GM18868 (cell line): ENCODE data around the gene MUCL3.
"Not testable (repeated sequence)": the region's sequence is repeated elsewhere in the genome, so short reads cannot be mapped to it uniquely, and the experiment has no call there.

ENCODE experiments used
- ATAC-seq: cut with Tn5 transposase; IDR thresholded peaks from one replicate; pipeline ENCODE4 v1.9.1; 2021; ENCODE audit warnings: mild to moderate bottlenecking, moderate library complexity; ENCODE audit not compliant: unreplicated experiment

Gene MUCL3

DNA sequence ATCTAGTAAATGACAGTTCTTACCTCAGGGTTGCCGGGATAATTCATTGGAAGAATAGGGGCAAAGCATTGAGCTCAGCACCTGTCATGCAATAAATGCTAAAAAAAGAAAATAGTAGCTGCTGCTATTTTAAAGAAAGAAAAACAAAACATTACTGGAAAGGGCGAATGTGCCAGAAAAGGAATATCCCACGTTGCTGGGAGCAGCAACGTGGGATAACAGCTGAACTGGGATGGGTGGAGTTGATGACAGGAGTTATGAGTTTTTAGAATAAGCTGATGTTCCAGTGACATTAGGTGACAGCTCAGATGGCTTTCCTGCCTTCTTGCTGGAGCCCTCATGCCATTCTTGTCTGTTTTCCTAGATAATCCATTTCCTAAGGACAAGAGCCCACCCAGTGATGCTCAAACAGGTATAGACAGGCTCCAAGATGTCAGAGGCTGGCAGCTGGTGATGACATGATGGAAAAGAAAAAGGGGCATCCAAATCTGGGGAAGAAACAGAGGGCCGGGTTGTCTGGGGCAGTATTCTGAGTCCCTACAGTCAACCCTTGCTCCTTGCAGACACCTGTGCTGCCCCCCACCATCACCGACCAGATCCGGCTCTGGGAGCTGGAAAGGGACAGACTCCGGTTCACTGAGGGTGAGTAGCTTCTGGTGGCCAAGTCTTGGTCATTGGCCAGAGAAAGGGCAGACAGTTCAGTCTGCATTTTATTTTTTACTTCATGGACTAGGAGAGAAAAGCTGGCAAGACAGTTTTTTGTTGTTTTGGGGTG, 27.8 kb upstream of the MUCL3 start:
- ATAC-seq, result no peak

DNA sequence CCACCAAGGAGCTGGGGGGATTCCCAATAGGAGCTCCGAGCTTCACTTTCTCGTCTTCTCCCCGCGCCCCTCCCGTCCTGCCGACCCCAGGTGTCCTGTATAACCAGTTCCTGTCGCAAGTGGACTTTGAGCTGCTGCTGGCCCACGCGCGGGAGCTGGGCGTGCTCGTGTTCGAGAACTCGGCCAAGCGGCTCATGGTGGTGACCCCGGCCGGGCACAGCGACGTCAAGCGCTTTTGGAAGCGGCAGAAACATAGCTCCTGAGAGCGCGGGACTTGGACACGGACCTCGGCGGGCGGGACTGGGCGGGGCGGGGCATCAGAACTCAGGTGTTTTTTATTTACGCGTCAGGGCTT, 27.1 kb upstream of the MUCL3 start:
- ATAC-seq, result no peak

DNA sequence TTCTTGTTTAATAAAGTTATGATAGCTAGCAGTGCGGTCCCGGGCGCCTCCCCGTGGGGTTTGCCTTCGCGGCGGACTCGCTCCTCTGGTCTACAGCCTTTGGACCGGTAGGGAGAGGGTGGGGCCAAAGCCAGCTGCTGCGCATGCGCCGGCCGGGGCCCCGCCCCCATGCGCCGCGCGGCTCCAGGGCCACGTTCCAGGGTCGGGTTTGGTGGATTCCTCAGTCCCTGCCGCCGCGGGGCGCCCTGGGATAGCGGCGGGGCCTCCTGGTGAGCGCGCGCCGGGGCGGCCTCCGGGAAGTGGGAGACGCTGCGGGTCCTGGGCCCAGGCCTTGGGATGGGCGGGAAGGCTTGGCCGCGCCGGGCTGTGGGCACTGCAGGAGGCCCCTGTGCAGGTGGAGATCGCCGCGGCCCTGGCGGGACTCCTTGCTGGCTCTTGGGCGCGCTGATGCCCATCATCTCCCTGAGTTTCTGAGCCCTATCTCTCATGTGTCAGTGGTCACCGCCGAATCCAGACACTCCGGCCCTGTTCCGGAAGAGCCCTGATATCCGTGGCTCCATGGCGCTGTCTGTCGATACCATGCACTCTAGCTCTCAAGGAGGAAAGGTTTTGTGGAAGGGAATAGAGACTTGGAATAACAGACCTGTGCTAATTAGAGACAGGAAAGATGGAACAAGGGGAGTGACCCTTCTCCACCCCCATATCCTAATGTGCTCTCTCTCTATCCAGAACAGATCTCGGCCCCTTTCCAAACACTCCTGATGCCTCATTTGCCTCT, 26.5 kb upstream of the MUCL3 start, which contains the start of gene VARS2:
Gene VARS2, plus strand, starts transcription at position 163 of the 778 bp plus-strand sequence. Its CDS starts 599 bp downstream, at position 762.
- peak; percentile 73 for ATAC-seq

DNA sequence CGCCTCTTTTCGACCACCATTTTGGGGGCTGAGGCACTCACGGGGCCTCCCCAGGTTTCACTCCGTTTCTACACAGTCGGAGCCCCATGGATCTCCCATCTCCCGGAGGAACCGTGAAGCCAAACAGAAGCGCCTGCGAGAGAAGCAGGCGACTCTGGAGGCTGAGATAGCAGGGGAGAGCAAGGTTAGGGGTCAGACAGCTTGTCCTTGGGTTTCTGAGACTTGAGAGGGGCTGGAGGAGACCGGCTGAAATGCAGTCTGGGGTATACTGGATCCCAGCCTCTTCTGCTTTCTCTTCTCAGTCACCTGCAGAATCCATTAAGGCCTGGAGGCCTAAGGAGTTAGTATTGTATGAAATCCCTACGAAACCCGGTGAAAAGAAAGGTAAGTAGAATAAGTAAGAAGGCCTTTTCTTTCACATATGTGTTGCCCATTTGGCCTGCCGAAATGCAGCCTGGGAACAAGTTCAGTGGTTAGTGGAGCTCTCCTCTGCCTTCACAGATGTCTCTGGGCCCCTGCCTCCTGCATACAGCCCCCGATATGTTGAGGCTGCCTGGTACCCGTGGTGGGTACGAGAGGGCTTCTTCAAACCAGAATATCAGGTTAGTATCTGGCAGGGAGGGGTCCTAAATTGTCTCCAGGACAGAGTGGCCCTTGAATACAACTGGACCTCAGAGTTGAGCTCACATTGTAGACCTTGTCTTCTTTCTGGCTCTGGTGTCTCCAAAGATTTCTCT, 25.8 kb upstream of the MUCL3 start:
- ATAC-seq, result no peak

DNA sequence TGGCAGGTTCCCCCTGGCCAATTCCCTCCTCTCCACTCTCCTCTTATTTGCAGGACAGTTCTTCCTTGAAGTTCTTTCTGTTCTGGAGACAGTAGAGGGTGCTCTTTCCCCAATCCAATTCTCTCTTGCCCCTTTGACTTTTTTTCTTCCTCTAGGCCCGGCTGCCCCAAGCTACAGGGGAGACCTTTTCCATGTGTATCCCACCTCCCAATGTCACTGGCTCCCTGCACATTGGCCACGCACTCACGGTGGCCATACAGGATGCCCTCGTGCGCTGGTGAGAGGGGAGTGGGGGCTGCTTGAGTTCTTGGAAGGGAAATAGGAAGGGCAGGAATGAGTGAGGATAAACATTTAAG, 25.2 kb upstream of the MUCL3 start:
- ATAC-seq, result no peak

DNA sequence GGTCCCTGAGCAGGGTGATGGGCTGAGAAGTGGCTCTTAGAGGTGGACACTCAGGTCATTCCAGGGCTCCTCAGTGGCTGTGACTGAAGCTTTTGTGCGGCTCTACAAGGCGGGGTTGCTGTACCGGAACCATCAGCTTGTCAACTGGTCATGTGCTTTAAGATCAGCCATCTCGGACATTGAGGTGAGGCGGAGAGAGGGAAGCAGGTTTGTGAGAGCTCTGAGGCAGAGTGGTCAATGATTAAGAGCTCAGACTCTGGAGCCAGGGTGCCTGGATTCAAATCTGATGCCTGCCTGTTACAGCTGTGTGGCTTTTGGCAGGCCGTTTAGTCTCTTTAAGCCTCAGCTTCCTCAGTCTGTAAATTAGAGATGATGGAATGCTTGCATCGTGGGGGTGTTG, 23.7 kb upstream of the MUCL3 start:
- no peak for ATAC-seq

DNA sequence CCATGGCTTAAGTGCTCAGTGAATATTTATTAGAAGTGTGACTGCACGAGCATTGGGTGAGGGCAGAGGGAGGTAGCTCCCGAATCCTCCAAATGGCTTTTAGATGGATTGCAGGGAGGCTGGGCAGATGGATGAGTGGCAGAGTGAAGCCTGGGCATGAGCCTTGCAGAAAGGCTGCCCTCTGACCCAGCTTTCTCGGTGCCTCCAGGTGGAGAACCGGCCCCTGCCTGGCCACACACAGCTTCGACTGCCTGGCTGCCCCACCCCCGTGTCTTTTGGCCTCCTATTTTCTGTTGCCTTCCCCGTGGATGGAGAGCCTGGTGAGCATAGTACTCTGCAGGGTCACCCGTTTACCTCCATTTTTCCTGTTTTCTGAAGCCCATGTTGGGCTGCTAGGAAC, 23.3 kb upstream of the MUCL3 start:
- ATAC-seq, result no peak

DNA sequence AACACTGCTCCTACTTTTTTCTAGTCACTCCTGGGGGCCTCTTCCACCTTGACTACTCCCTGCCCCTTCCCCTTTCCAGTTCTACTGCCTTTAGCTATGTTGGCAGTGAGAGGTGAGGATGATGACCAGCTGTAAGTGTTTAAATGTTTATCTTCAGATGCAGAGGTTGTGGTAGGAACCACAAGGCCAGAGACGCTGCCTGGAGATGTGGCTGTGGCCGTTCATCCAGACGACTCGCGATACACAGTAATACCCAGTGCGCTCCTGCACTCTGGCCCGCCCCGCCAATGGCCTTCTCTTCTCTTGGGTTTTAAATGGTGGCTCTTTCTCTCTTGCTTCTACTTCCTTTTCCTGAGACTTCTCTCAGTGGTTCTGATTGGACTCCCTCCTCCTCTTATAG, 22.1 kb upstream of the MUCL3 start:
- no peak for ATAC-seq

DNA sequence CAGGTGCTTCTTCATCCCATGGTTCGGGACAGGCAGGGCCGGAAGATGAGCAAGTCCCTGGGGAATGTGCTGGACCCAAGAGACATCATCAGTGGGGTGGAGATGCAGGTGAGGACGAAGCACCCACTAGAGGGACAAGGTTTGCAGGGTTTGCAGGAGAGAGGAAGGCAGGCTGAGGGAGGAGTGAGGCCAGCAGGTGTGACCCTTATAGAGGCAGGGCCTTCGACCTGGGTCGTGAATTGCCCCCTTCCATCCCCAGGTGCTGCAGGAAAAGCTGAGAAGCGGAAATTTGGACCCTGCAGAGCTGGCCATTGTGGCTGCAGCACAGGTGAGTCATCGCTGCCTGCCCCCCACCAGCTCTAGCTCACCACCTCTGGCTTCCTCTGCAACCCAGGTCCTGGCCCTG, 18.3 kb upstream of the MUCL3 start:
- no peak for ATAC-seq

DNA sequence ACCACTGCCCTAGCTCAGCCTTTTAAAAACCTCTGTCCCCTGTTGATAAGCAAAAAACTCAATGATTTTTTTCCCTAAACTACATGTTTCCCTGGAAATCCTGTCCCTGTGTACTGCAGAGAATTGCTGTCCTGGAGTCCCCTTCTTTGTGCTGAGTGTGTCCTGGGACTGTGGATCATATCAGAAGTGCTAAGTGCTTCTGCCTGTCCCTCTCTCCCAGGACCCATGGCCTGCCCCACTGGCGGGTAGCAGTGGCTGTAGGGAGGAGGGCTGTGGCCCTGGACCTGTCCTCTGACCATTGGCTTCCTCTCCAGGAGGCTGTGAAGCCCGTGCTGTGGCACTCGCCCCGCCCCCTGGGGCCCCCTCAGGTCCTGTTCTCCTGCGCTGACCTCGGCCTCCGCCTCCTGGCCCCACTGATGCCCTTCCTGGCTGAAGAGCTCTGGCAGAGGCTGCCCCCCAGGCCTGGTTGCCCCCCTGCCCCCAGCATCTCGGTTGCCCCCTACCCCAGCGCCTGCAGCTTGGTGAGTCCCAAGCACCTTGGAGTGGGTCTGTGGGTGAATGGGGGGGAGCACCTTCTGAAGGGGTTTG, 16.6 kb upstream of the MUCL3 start:
- not testable (repeated sequence) for ATAC-seq

DNA sequence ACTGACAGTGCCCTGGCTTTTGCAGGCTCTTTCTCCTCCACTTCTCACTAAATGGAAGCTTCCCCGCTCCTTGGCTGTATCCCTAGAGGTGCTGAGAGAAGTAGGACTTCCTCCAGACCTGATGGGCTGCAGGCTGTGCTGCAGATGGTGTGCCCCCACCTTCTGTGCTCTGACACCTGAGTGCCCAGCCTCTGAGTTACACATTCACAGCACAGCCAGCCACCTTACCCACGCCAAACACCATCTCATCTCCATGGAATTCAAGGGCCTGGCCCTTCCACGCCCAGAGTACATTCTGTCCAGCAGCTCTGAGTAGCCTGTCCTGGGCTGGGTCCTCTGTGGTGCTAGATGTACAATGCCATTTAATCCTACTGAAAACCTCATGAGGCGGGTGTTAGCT, 14.1 kb upstream of the MUCL3 start:
- ATAC-seq, result no peak

DNA sequence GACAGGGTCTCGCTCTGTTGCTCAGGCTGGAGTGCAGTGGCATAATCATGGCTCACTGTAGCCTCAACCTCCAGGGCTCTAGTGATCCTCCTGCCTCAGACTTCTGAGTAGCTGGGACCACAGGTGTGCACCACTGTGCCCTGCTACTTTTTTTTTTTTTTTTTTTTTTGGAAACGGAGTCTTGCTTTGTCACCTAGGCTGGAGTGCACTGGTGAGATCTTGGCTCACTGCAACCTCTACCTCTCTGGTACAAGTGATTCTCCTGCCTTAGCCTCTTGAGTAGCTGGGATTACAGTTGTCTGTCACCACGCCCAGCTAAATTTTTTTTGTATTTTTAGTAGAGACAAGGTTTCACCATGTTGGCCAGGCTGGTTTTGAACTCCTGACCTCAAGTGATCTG, 13.7 kb upstream of the MUCL3 start:
- ATAC-seq, result not testable (repeated sequence)

DNA sequence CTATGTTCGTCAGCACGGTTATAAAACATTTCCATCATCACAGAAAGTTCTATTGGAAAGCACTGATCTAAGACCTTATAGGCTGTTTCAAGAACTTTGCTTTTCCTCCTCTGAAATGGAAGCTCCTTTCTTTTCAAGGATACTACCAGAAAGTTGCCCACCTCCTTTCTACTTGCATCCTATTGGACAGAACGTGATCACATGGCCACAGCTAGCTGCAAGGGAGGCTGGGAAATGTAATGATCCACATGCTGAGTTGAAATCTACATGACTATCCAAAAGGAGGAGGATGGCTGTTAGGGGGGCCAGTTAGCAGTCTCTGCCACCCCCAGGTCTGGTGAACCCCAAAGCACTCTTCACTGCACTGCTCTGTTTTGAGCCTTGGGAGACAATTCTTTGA, 12.1 kb upstream of the MUCL3 start:
- ATAC-seq, result no peak

DNA sequence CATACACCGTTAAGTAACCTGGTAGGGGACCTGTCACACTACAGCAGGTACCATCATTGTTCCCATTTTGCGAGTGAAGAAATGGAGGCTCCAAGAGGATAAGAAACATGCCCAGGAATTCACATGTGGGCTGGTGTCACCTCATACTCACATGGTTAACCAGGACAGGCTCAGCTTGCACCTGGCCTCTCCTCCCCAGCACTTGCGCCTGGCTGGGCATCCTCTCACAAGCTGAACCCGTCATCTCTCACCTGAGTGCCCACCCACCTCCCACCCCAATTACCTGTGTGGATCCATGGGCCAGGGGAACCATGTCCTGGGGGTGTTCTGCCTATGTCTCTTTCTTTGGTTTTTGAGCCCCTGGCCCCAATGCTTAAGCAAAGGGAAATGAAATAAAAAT, 10.3 kb upstream of the MUCL3 start:
- ATAC-seq, result no peak

DNA sequence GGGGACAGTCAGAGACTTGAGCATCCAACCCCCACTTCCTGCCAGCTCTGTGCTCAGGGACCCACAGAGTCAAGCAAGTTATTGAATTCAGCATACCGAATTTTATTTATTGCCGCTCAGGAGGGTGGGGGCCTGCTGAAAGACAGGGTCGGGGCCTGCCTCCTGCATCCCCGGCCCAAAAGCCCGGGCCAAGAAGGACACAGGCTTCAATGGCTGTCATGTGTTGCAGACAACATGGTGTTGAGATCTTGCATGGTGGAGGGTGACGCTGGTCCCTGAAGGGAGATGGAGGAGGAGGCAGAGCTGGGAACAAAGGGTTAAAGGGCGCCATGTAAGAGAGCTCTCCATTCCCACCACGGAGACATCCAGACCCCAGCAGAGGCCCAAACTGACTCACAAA, 9.5 kb upstream of the MUCL3 start:
- ATAC-seq, result no peak

DNA sequence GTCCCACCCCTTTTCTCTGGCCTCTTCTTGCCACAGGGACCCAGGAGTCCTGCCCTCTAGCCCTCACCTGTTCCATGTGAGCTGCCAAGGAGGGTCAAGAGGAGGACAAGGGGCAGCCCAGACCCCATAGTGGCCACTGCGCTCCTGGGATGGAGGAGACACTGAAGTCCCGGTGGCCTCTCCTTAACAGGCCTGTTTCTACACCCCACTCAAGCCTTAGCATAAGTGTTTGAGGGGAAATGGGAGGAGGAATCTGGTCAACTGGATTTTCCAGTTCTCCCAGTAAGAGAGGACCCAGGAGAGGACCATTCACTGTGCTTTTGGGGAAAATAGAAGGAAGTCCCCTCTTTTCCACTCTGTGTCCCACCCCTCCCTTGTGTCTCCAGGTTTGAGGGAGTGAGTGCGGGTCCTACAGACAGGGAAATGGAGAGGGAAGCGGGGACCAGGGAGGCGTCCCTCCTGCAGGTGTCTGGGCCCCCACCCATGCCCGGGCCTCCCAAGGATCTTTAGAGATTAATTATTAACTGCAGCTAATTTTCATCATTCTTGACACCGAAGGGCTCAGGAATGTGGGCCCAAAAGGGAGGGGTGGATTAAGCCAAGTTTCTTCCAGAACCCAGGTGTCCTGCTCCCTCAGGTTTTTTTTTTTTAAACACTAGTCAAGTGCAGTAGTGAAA, 8.7 kb upstream of the MUCL3 start, which contains the start of gene SFTA2:
Gene SFTA2, minus strand, starts transcription at position 202 of the 677 bp plus-strand sequence. Its CDS starts 74 bp downstream, at position 128.
- no peak for ATAC-seq

DNA sequence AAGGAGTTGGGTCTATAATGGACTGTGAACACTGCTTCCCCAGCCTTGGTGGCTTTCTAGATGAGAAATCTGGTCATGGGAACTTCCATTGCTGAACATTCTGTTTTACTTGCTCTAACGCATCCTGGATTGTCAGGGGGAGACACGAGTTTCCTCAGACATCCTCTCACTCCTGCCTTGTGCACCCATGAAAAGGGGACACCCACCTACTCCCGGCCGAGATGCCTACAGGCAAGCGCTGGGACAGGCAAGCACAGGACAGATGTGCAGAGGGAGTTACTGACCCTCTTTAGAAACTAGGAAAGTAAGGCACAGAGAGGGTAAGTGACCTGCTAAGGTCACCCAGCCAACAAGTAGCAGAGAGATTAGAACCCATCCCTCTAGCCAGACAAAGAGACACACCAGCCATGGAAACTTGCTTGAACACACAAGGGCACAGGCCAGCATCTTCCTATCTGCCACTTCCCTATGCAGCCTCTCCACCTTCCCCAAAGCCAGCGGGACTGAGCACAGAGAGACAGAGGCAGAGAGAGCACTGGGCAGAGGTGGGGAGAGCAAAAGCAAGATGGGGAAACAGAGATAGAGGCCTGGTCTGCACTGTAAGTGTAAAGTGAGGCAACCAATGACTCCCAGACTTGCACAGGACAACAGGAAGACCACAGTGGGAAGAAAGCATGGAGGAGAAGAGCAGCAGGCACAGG, 8.0 kb upstream of the MUCL3 start:
- no peak for ATAC-seq

DNA sequence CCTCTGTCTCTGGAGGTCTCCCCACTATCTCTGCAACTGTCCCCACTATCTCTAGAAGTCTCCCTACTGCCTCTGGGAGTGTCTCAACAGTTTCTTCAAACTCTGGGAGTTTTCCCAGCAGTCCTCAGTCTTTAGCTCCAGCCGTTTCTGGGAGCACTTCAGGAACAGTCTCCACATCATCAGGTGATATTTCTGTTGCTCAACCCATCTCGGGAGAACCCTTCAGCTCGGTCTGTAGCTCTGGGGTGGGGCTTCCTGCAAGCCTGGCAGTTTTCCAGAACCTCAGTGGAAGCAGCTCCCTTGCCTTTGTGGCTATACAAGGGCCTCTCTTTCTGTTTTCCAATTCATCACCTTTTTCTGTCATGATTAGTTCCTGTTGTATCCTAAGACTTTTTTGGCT, 5.8 kb upstream of the MUCL3 start:
- no peak for ATAC-seq

DNA sequence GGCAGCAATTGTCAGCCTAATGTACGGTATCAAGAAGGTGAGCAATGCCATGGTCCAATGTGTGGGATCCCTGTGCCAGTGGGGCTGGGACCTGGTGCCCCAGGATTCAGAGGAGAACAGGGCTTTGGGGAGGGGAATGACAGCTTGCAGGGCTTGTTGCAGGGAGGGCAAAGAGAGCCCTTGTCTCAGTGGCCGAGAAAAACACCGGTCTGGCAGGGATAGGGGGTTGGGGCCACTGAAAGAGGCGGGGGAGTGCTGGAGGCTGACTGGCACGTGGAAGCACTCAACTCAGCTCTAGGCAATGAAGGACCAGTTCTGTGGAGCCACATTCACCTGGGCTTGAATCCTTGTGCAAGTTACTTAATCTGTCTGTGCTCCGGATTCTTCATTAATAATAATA, 3.5 kb upstream of the MUCL3 start:
- ATAC-seq, result no peak

DNA sequence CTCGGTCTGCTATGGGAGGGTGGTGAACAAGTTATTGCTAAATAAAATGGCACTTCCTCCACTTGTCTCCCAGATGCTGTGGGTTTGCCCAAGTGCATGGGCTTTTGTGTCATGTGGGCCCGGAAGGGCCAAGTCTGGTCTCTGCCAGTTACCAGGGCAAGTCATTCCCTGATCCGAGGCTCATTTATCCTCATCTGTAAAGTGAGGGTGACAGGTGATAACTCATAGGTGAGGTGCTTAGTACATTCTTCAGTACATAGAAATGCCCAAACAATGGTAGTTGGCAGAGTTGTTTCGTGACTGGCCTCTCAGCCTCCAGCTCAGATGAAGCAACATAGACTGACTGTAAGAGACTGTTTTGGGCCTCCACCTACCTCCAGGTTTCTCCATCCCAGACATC, 2.0 kb upstream of the MUCL3 start:
- ATAC-seq, result no peak
